Amygdala (tissue), 56 donors: ENCODE data around the gene FAM13B.
"Not testable (repeated sequence)": the region's sequence is repeated elsewhere in the genome, so short reads cannot be mapped to it uniquely, and the experiment has no call there.

Experiments used
- DNase-seq, 56 donors: peaks; one replicate each; lab custom pipeline; 2025; lab: John Stamatoyannopoulos, UW

FAM13B gene

DNA sequence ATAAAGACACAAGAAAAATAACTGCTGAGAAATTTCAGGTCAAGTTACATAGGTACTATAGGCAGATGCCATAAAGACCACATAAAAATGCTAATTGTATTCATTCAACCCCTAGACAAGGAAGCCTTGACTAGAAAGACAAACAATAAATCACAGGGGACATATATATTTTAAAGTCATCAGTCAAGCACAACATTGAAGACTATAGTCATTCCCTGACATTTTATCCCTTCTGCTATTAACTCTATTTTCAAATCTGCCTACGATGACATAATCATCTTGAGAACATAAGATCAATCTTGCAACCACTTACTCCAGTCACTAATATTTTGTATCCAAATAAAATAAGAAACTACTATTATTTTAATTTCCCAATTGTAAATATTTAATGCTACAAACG lies 38.3 kb downstream of the FAM13B start:
- no peak for DNase-seq

DNA sequence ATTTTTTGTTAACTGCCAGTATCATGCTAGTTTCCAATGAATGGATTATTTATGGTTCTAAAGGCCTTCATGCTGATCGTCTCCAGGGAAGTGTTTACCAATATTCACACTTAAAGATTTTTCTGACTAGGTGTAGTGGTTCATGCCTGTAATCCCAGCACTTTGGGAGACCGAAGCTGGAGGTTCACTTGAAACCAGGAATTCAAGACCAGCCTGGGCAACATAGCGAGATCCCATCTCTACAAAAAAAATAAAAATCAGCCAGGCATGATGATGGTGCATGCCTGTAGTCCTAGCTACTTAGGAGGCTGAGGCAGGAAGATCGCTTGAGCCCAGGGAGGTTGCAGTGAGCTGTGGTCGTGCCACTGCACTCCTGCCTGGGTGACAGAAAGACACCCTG lies 43.5 kb downstream of the FAM13B start:
- no peak for DNase-seq

DNA sequence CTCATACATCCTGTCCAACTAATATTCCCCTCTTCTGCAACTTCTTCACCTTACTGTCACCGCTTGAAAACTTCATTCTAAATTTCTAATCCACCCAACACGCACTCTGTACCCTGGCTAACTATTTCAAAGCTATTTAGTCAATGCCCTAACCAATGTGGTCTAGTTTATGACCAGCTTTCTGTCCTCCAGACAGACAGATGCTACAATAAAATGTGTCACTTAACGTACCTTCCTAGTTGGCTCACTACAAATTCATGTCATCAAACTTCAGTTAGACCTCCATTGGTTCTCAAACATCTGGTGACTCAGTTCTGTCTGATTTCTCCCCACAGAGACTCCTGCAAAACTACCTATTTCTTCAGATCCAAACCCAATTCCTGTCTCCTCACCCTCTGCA lies 57.7 kb downstream of the FAM13B start:
- no peak for DNase-seq

DNA sequence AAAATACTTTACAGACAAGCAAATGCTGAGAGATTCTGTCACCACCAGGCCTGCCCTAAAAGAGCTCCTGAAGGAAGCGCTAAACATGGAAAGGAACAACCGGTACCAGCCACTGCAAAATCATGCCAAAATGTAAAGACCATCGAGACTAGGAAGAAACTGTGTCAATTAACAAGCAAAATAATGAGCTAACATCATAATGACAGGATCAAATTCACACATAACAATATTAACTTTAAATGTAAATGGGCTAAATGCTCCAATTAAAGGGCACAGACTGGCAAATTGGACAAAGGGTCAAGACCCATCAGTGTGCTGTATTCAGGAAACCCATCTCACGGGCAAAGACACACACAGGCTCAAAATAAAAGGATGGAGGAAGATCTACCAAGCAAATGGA lies 62.5 kb downstream of the FAM13B start:
- not testable (repeated sequence) for DNase-seq

DNA sequence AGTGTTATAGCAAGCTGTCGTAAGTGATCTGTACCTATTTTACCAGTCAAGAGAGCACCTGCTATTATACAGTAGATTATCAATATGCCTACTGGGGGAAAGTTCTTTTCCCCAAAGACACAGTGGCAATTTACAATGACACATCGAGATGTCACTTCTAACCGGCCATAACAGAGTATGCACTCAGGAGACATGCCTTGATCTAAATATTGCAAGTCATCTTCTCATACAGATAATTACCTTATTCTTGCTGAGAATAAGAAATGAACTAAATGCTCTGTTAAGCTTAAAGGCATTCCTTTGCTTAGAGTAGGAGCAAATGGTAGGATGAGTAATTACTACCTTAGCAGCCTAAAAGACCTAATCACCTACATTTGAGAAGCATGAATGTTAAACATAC lies 72.1 kb downstream of the FAM13B start:
- no peak for DNase-seq

DNA sequence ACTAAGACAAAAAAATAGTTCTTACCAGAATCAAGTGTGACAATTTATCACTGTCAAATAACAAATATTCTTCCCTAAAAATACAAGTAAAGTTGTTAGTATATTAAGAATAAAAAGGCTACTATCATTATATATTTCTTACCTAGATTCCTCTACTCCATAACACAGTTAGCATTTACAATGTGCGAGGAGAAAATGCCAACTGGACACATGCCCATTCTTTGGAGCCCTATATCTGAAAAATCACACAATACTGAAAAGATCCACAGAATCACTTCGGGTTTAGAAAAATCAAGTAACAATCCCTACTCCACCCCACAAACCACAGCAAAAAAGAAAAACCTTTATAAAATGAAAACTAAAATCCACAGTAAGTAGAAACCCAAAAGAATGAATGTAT lies 72.7 kb downstream of the FAM13B start:
- no peak for DNase-seq

DNA sequence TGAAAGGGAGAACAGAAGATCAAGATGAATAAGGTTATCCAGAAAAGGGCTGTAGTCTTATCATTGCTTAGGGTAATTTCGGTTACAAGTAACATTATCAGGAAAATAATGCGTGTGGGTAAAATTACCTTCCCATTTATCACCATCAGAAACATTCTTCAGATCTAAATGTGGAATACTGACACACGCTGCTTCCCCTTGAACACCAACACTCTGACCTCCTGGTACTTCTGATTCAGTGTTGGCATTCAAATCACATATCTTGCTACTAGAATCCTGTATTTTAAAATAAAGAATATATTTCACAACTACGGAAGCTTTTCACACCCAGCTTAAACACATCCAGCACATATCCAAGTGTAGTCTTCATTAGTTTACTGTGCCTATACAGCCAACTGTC lies 73.4 kb downstream of the FAM13B start:
- no peak for DNase-seq

DNA sequence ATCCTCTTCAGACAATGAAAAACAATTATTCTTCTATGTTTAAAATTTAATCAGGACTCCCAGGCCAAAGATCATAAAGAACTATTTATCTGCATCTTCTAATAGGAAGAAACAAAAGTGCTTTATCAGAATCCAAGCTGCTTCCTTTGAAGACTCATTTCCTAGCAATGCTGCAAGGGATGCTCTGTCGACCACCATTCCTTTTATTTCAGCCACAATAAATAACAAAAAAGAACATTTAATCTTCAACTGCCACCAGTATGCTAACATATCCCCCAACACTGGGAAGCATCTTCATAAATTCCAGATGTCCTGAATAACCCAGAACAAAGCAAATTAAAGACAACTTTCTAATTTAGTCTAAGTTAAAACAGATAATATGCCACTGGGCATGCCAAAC lies 74.9 kb downstream of the FAM13B start:
- DNase-seq = no peak

DNA sequence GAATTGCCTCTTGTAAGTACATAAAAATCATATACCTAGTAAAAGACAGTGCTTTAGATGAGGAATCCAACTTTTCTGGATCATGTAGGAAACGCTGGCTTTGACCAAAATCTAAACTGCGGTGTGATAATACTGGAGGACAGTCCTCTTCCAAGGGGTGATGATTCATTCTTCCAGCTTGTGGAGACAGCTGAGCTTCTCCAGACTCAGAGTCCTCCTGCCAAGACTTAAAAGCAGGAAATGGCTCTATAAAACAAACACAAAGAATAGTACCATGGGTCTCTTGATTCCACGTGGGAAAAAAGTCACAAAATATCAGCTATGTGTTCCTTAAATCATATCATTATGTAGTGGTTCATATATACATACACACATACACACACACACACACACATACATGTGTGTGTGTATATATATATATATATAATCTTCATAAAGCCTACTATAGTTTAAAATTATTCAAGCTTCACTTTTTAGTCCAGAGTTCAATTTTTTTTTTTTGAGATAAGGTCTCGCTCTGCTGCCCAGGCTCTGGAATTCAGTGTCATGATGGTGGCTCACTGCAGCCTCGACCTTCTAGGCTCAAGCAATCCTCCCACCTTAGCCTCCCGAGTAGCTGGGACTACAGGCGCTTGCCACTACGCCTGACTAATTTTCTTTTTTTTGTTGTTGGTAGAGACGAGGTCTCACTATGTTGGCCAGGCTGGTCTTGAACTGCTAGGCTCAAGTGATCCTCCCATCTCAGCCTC lies 78.6 kb downstream of the FAM13B start:
- DNase-seq = no peak

DNA sequence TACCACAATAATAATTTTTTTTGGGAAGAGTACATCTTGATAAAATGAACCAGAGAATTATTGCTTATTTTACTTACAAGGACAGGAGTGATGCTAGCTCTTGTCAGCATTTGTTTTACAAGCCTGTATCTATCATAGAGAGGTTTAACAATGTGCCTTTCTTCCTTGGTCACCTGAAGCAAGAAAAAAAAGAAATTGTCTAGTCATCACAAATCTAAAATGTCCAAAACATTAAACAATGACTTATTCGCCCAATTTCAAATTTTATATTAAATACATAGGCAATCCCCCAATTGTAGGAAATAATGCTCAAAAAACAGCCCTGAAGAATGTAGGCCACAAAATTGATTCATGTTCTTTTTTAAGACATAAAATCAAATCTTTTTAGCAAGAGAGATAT lies 87.1 kb downstream of the FAM13B start:
- no peak for DNase-seq

DNA sequence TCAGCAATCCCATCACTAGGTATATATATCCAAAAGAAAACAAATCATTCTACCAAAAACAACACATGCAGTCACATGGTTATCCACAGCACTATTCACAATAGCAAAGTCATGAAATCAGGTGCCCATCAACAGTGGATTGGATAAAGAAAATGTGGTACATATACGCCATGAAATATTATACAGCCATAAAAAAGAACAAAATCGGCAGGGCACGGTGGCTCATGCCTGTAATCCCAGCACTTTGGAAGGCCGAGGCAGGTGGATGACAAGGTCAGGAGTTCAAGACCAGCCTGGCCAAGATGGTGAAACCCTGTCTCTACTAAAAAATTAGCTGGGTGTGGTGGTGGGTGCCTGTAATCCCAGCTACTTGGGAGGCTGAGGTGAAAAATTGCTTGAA lies 88.6 kb downstream of the FAM13B start:
- not testable (repeated sequence) for DNase-seq

DNA sequence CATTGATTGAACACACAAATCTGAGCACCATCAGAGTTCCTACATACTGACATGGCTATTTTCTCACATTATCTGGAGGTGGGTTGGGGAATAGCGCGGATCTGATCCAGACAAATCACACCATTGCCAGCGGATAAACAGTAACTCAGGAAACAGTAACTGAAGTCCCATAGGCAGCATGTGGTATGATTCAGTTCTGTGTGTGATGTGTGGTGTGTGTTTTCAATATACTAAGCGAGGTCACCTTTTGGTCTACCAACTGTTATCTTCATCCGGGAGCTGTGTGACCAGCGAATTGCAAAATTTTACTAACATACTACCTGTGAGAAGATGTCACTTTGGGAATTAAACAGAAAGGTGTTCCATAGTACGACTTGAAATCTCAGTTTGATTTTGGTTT lies 93.5 kb downstream of the FAM13B start:
- DNase-seq = no peak

DNA sequence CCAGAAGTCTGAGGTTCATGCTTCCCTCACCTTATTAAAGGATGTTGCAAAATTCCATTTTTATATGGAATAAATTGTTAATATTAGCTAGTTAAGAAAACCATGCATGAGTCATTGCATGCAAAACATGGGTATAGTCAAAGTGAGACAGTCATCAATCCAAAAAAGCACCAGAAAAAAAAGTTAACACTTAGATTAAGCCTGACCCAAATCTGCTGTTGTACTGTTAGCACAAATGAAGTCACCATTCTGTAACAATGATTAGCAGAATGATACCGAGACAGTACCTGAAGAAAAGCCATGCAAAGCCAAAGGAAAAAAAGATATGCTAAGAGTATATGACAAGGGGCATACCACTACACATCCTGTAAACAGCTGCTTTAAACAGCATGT lies 94.1 kb downstream of the FAM13B start:
- no peak for DNase-seq

DNA sequence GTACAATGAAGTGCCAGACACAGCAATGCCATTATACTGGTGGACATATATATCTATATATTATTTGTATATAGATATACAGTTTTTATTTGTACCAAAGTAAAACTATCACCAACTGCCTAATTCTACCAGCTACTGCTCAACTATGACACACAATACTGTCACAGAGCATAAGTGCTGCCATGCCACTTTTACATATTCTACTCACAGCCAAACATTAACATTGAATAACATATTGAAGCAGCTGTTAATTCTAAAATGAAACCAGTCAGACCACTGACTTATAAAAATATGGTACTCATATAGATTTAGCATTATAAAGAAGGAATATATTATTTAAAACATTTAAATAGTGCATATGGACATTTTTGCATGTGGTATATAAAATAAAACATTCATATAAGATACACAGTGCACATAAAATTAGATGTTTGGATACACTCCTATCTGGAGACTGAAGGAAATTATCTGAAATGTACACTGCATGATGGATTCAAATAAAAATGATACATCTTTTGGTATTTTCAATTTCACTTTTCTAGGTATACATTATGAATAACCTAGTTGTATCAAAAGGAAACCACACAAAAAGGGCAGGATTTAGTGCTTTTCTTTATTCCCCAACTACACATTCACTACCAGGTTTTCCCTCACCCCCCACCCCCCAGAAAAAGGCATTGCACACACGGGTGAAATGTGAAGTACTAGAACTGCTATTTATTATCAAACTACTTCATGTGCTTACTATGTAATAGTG lies 94.7 kb downstream of the FAM13B start:
- no peak for DNase-seq

DNA sequence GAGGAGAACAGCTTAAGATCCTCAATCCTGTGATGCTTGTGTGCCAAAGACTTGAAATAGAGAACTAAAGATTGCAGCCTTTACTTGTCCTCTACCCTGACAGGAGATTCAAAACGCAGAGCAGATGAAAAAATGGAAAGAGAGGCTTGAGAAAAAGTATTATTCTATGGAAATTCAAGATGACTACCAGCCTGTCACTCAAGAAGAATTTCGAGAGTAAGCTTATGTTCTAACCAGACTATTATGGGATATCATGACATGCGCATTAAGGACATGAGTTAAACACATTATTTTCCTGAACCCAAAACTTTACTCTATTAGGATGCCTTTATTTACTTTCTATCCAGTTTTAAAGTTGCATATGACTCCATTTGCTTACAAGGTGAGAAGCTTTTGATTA lies 97.2 kb downstream of the FAM13B start:
- DNase-seq = no peak

DNA sequence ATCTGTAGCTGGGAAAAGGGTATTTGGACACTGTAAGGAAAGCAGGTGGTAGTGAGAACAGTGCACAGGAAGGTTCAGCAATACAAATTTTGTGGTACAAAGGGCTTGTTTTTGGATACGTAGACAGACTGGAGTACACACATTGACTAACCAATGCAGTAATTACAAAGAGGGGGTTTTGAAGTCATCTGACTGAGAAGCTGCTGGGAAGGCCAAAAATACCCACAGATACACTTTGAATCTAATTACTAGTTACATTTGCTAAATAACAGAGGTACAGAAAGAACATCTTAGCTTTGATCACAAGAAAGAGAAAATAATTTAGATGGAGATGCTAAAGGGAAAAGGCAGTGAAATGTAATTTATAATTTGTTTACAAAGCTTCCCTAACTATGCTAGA lies 97.7 kb downstream of the FAM13B start:
- DNase-seq = peak in 1 of 56 donors; percentile 18

DNA sequence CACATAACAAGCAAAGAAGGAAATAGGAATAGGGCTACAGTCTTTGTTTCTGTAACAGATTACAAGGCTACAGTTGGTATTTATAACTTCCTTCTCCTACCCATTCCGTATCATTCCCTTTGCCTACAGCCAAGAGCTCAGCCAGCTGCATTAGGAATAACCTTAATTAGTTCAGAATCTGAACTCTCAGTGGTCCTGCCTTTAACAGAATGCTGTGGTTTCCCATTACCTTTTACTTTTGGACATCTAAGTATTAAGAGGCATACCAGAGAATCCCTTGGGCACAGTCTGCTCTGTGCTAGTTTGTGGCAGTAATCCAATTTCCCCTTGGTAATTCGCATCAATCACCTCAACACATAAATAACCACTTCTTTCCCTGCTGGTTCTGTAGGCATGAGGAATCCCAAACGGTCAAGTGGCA lies 99.4 kb downstream of the FAM13B start:
- DNase-seq = no peak

DNA sequence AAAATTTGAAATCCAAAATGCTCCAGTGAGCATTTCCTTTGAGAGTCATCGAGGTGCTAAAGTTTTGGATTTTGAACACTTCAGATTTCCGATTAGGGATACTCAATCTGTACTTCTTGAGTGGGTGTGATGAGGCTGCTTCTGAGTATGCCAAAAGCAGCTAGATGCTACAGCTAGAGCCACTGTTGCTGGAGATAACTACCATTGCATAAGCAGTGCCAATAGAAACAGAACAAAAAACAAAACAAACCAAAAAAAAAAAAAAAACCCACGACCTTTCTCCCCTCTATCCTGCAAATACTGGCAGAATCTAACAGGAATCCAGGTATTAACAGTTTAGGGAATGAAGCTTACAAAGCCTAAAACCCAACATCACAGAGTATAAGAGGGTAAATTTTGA lies 100.1 kb downstream of the FAM13B start:
- DNase-seq = no peak

DNA sequence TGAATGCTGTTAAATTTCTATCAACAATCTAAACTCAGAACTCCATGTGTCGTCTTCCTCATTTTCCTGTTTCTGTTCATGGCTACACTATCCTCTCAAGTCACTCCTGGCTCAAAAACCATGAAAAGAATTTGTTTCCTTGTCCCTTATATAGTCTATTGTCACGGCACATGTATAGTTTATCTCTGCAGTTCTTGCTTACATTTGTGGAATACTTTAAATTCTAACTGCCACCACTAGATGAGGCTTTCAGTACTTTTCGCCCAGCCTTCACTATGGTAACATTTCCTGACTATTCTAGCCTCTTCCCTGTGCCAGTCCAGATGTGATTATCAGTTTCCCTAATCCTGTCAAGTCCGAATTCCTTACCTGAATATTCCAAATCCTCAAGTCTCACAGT lies 109.0 kb downstream of the FAM13B start:
- DNase-seq = no peak

DNA sequence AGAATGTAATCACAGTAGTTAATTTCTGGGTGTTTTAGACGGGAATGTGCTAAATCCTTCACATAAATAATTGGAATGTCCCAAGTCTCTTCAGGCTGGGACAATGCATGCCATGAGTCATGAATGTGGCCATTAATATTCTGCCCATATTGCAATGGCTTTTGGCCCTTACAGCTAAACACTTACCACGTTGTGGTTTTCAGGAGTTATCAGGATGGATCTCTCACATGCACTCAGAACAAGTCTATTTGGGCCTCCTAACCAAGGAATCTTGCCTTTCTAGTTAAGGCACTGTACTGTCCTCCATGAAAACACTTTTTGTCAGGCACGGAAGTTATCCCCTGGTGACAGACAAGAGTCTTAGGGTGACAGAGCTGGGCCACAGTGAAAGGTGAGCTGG lies 110.9 kb downstream of the FAM13B start:
- no peak for DNase-seq

DNA sequence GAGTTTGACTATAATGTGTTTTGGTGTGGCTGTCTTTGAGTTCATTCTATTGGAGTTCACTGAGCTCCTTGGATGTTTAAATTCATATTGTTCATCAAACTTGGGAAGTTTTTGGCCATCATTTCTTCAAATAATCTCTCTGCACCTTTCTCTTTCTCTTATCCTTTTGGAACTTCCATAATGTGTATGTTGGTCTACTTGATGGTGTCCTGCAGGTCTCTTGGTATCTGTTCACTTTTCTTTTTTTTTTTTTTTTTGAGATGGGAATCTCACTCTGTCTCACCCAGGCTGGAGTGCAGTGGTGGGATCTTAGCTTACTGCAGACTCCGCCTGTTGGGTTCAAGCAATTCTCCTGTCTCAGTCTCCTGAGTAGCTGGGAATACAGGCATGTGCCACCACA lies 116.0 kb downstream of the FAM13B start:
- DNase-seq = no peak

DNA sequence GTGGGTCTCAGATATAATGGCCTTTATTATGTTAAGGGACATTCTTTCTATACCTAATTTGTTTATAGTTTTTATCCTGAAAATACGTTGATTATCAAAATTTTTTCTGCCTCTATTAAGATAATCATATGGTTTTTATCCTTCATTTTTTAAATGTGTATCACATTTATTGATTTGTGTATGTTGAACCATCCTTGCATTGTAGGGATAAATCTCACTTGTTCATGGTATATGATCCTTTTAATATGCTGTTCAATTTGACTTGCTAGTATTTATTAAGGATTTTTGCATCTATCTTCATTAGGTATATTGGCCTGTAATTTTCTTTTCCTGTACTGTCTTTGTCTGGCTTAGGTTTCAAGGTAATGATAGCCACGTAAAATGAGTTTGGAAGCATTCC lies 118.1 kb downstream of the FAM13B start:
- DNase-seq = no peak
